Posterior vena cava (tissue), 2 donors: ENCODE measurements around the gene SEMA4B. TPM values are rescaled to one million over a fixed set of nuclear protein-coding genes. Genes with fewer than 3 reads are reported as not detected.

Experiments used
- DNase-seq: peaks from one replicate; pipeline ENCODE4 v3.0.0-alpha.2; 2020; ENCODE audit warnings: low spot score
- intact Hi-C, 2 donors: fragments of 100-400 bp; cut with DNase I; formaldehyde crosslinking; loops; one replicate each; pipeline versions ENCODE4 v1.14.1 to v1.14.2; 2022 to 2023
- total RNA-seq, 2 donors: library from RNA; stranded (reverse); fragmentation: NEBNext Ultra II Directional; extraction: Animal tissue kit (Norgen Biotek cat#: 25700); gene quantifications; one replicate each; pipeline ENCODE4 v1.2.1, GENCODE V29; 2021
- donor health status: DM: yes; HTN: yes; CAD: no.
- donor health status: DM: yes; HTN: yes; CAD: no.

The SEMA4B gene
- total RNA-seq, 2 donors from 2014 or later = 21.1 to 22.7 TPM

GRCh38 chr15:90201944-90202375, 830 bp downstream of the SEMA4B start:
- no peak for DNase-seq
- intact Hi-C loops = loop anchor here in 1 of 2 donors (5.0 kb wide), 1 partner anchor 40 kb away; no protein-coding TSS in a partner anchor

- no peak for DNase-seq
- intact Hi-C loops = loop anchor here in 1 of 2 donors (5.0 kb wide), 1 partner anchor 41 kb away; no protein-coding TSS in a partner anchor
These were observed 1.8 kb downstream of the SEMA4B start for GRCh38 chr15:90202929-90203328.

GRCh38 chr15:90203473-90203872, 2.3 kb downstream of the SEMA4B start:
- intact Hi-C loops = loop anchor here in 1 of 2 donors (5.0 kb wide), 1 partner anchor 41 kb away; no protein-coding TSS in a partner anchor
- DNase-seq = no peak

GRCh38 chr15:90203922-90204321, 2.8 kb downstream of the SEMA4B start:
- intact Hi-C loops = loop anchor here in 1 of 2 donors (5.0 kb wide), 1 partner anchor 42 kb away; no protein-coding TSS in a partner anchor
- DNase-seq = peak; percentile 83

- intact Hi-C loops = no loop called here
- DNase-seq = peak; percentile 50
These were observed 4.1 kb downstream of the SEMA4B start for GRCh38 chr15:90205050-90205848.

- intact Hi-C loops = no loop called here
- DNase-seq = no peak
These were observed 4.8 kb downstream of the SEMA4B start for GRCh38 chr15:90205886-90206285.

- no peak for DNase-seq
- intact Hi-C loops = no loop called here
These were observed 6.1 kb downstream of the SEMA4B start for GRCh38 chr15:90207252-90207651.

GRCh38 chr15:90208356-90208755, 7.2 kb downstream of the SEMA4B start:
- intact Hi-C loops = no loop called here
- DNase-seq = no peak

- no peak for DNase-seq
- intact Hi-C loops = no loop called here
These were observed 8.5 kb downstream of the SEMA4B start for GRCh38 chr15:90209591-90209990.

- DNase-seq = no peak
- intact Hi-C loops = no loop called here
These were observed 9.5 kb downstream of the SEMA4B start for GRCh38 chr15:90210593-90210992.

- intact Hi-C loops = no loop called here
- no peak for DNase-seq
These were observed 9.9 kb downstream of the SEMA4B start for GRCh38 chr15:90211009-90211408.

- DNase-seq = no peak
- intact Hi-C loops = no loop called here
These were observed 10.5 kb downstream of the SEMA4B start for GRCh38 chr15:90211440-90212143.

GRCh38 chr15:90212221-90213098, 11.3 kb downstream of the SEMA4B start:
- intact Hi-C loops = no loop called here
- DNase-seq = no peak

- no peak for DNase-seq
- intact Hi-C loops = no loop called here
These were observed 12.1 kb downstream of the SEMA4B start for GRCh38 chr15:90213122-90213817.

GRCh38 chr15:90213818-90214204, 12.7 kb downstream of the SEMA4B start:
- intact Hi-C loops = no loop called here
- no peak for DNase-seq

- intact Hi-C loops = no loop called here
- no peak for DNase-seq
These were observed 13.5 kb downstream of the SEMA4B start for GRCh38 chr15:90214553-90215196.

GRCh38 chr15:90217671-90218394, 16.7 kb downstream of the SEMA4B start:
- no peak for DNase-seq
- intact Hi-C loops = no loop called here
